HEK293 (cell line): ENCODE measurements around the gene OTP.

Experiments used
- TRIM28 ChIP-seq: IDR thresholded peaks from 2 replicates; pipeline ENCODE4 v1.6.1; 2011; ENCODE audit warnings: low read length, control low read depth, borderline replicate concordance
- YY1 ChIP-seq: fragments of 450-650 bp; formaldehyde crosslinking; IDR thresholded peaks from 2 replicates; pipeline ENCODE4 v1.5.1; 2018; ENCODE audit warnings: missing biosample characterization, missing genetic modification characterization
- TF ChIP-seq, protein P1 (sequence below): fragments of 450-650 bp; formaldehyde crosslinking; IDR thresholded peaks from 2 replicates; pipeline ENCODE4 v1.5.1; 2016; ENCODE audit warnings: missing biosample characterization, missing genetic modification characterization
- TF ChIP-seq, protein P2 (sequence below): fragments of 450-650 bp; formaldehyde crosslinking; IDR thresholded peaks from 2 replicates; pipeline ENCODE4 v1.5.1; 2016; ENCODE audit warnings: missing biosample characterization, missing genetic modification characterization

DNA sequence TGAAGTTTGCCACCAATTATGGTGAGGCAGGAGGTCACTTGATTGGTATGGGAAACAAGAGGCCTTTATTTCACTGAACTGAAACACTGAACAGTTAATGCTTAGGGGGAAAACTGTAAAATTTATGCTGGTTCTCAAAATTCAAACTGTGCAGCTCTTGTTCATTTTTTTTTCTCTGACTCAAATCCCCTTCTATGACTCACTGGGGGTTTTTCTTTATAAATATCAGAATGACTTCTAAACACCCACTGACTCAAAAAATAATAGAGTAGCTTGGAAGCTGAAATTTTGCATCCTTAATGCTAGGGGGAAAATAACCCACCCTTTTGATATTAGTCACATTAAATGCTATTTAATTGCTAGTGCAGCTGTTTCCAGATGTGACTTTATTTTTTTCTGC is 24.1 kb upstream of the OTP start:
- no peak for TF ChIP-seq TRIM28
- TF ChIP-seq, protein P1, sequence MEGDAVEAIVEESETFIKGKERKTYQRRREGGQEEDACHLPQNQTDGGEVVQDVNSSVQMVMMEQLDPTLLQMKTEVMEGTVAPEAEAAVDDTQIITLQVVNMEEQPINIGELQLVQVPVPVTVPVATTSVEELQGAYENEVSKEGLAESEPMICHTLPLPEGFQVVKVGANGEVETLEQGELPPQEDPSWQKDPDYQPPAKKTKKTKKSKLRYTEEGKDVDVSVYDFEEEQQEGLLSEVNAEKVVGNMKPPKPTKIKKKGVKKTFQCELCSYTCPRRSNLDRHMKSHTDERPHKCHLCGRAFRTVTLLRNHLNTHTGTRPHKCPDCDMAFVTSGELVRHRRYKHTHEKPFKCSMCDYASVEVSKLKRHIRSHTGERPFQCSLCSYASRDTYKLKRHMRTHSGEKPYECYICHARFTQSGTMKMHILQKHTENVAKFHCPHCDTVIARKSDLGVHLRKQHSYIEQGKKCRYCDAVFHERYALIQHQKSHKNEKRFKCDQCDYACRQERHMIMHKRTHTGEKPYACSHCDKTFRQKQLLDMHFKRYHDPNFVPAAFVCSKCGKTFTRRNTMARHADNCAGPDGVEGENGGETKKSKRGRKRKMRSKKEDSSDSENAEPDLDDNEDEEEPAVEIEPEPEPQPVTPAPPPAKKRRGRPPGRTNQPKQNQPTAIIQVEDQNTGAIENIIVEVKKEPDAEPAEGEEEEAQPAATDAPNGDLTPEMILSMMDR = no peak
- no peak for TF ChIP-seq YY1 (tag by site-specific recombination)
- TF ChIP-seq, protein P2, sequence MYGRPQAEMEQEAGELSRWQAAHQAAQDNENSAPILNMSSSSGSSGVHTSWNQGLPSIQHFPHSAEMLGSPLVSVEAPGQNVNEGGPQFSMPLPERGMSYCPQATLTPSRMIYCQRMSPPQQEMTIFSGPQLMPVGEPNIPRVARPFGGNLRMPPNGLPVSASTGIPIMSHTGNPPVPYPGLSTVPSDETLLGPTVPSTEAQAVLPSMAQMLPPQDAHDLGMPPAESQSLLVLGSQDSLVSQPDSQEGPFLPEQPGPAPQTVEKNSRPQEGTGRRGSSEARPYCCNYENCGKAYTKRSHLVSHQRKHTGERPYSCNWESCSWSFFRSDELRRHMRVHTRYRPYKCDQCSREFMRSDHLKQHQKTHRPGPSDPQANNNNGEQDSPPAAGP (tag by site-specific recombination) = no peak
